SKM-1 treated with dmso at 0.1 percent for 144 hours (cell line): ENCODE data around the gene ASIC3.

Experiments
- DNase-seq: peaks from one replicate; lab custom pipeline; 2025; ENCODE audit not compliant: unreplicated experiment; lab: John Stamatoyannopoulos, UW

ASIC3 gene

GRCh38 chr7:151085329-151085690 lies 37.0 kb downstream of the ASIC3 start:
- DNase-seq: no peak

DNA sequence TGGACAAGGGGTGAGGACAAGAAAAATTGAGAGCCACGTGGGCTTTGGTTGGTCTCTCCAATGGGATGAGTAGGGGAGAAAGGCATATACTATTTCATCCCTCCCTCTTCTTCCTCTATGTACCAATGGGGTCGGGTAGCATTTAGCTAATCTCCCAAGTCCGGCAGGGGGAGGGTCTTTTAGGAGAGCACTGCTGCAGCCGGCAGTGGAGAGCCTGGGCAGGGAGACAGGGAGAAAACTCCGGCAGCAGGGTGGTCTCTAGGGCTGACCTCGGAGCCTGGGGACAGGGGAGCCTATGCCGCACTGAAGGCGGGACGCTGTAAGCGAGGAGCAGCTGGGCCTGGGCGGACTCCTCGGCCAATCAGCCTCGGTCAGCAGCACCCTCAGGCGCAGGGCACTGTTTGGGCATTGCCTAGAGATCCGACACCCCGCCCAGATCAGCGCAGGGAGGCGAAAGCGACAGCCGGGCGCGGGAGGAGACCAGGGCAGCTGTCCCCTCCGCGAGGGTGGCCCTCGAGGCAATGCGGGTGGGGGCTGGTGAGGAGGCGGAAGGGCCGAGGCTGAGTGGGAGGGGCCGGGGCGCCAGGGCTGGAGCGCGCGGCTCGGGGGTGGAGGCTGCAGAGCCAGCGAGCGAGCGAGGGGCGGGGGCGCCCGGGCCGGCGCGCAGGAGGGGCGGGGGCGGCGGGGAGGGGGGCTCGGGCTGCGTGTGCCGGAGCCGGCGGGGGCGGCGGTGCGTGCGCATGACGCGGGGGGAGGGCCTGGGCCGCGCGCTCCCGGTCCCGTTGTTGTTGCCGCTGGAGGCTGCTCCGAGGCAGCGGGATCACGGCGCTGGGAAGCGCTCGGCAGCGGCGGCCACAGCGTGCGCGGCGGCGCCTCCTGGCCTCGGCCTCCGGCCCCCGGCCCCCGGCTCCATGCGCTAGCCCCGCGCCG lies 37.6 kb downstream of the ASIC3 start, which contains the start of gene AGAP3:
Gene AGAP3 (plus strand): TSS at position 785 of the 930 bp plus-strand sequence. CDS start 267 bp downstream, outside the sequence.
- peak; percentile 53 for DNase-seq

DNA sequence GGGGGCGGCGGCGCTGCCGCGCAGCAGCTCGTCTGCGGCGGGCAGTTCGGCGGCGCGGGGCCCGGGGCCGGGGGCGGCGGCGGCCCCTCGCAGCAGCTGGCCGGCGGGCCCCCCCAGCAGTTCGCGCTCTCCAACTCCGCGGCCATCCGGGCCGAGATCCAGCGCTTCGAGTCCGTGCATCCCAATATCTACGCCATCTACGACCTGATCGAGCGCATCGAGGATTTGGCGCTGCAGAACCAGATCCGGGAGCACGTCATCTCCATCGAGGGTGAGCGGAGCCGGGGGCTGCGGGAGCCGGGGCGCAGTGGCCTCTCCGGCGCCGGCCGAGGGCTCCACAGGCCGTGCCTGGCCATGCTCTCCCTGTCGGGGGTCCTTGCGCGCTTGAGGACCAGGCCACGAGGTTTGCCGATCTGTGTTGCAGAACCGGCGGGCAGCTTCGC lies 38.5 kb downstream of the ASIC3 start:
- no peak for DNase-seq

GRCh38 chr7:151087245-151088018 lies 39.1 kb downstream of the ASIC3 start:
- no peak for DNase-seq

DNA sequence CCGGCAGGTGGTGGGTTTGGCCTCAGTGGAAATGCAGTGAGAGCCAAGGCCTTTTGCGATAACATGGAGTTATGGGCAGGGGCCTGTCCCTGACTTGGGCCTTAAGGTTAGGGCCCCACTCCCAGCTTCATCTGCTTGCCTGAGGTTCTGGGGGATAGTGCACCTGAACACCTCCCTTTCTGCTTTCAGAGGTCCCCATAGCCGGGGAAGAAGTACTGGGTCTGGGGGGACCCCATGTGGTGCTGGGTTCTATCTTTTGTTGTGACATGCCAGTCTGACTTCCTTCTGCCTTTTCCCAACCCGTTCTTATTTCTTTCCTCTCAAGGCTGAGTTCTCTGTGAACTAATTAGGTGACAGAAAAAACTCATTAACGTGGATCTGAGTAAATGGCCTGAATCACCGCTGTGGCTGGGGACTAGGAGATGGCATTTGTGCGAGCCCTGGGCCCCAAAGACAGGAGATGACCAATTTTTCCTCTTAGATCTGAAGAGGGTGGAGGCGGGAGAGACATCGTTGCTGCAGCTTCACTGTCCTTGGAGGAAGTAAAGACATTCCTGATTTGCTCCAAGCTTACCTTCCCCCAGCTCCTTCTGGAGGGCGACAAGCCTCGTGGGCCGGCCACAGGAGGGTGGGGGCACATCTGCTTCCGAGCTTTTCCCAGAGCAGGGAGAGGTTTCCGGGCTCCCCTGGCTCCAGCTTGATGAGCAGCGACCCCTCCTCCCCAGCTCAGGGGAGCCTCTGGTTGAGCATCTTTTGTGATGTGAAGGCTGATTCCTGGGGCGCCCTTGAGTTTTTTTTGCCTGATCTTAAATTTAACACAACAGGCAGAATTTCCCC lies 39.9 kb downstream of the ASIC3 start:
- no peak for DNase-seq

DNA sequence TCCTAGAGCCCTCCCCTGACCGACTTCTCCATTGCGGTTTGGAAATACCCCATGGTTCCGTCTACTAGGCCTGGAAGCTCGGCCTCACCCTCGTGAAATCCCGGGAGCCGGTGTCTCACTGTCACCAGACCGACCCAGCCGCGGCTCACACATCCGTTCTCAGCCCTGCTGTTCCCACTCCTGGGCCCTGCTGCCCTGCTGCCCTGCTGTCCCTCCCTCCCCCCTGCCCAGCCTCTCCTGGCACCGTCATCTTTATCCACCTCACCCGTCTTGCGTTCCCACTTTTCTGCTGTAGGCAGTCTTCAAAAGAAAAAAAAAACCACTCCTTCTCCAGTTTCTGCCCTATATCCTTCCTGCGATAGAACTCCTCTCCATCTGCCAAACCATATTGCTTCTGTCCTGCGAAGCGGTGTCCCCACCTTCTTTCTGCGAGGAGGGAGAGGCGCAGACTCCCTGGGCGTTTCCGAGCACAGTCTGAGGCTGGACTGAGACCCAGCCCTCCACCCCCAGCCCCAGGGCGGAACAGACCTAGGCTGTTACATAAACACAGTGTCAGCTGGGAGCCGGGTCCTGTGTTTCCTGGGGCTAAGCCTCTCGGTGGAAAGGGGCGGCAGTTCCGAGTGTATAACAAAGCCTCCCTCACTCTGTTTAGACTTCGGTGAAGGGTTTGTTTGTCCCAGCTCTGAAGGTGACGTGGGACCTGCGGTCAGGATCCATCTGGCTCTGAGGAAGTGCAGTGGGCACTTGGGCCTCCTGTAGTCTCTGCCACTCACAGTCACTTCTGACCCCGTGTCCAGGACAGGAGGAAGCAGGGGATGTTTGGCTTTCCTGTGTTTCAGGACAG lies 40.7 kb downstream of the ASIC3 start:
- DNase-seq: no peak

DNA sequence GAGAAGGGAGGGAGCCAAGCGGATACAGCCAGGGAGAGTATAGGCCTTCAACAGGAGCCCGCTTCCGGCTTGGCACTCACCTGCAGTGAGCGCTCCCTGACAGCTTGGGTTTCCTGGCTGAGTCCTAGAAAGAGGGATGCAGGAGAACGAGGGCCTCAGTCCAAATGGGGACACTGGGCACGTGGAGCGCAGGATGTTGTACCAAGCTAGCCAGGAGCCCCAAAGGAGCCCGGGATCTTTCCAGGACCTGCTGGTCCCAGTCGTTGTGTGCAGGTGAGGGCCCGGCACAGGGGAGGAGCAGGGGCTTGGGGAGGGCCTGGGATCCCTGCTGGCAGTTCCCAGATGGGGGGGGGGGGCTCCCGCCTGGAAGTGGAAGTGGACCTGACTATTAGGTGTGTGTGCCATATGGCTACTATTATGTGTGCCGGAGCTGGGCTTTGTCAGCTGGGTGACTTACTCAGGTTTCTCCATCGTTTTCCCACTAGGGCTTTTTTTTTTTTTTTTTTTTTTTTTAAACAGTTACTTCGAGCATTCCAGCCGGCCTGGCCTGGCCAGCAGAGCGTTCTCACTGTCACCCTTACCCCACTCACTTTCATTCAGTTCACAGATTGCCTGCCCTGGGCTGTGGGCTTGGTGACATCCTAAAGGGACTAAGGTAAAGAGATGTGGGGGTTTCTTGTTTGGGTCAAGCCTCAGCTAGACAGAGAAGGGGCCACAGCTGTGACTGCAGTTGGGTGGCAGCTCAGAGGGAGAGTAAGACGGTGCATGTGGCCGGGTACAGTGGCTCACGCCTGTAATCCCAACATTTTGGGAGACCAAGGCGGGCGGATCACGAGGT lies 41.8 kb downstream of the ASIC3 start:
- DNase-seq: no peak

GRCh38 chr7:151091003-151091402 lies 42.7 kb downstream of the ASIC3 start:
- no peak for DNase-seq

DNA sequence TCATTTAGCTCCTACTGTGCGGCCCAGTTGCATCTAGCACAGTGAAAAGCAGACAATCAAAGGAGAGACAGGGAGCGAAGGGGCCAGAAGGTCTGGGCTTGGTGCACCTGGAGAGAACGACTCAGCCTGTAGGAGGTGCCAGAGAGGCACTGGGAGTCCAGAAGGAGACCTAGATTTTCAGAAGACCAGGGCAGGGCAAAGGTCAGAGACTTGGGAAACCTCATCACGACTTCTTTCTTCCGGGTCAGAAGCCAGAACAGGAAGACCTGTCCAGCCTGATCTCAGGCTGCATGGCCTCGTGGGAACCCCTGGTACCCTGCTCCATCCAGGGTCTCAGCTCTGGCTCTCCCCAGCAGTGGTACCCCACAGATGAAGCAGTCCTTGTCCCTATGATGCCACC lies 43.1 kb downstream of the ASIC3 start:
- DNase-seq: peak; percentile 3

DNA sequence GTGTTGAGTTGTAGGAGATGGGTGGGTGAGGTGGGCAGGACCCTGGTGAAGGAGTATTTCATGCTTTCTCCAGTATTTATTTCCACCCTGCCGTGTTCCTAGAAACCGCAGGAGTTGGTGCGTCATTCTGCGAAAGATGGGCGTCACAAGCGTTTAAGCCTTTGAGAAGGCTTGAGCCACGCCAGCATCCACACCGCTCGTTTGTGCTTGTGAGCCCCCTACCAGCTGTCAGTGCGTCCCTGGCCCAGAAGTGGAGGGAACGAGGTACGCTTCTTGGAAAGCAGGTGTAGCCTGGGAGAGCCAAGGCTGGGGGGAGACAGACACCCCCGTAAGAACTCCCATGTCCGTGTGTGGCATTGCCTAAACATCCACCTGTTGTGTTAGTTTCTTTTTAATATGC lies 43.7 kb downstream of the ASIC3 start:
- DNase-seq: no peak

GRCh38 chr7:151093748-151094147 lies 45.4 kb downstream of the ASIC3 start:
- no peak for DNase-seq

DNA sequence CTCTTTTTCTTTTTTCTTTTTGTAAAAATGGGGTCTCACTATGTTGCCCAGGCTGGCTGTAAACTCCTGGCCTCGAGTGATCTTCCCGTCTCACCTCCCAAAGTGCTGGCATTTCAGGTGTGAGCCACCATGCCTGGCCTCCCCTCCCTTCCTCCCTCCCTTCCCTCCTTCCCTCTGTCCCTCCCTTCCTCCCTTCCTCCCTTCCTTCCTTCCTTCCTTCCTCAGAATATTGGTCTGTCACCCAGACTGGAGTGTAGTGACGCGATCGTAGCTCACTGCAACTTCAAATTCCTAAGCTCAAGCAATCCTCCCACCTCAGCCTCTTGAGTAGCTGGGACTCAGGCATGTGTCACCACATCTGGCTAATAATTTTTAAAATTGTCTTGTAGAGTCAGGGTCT lies 46.3 kb downstream of the ASIC3 start:
- DNase-seq: no peak

DNA sequence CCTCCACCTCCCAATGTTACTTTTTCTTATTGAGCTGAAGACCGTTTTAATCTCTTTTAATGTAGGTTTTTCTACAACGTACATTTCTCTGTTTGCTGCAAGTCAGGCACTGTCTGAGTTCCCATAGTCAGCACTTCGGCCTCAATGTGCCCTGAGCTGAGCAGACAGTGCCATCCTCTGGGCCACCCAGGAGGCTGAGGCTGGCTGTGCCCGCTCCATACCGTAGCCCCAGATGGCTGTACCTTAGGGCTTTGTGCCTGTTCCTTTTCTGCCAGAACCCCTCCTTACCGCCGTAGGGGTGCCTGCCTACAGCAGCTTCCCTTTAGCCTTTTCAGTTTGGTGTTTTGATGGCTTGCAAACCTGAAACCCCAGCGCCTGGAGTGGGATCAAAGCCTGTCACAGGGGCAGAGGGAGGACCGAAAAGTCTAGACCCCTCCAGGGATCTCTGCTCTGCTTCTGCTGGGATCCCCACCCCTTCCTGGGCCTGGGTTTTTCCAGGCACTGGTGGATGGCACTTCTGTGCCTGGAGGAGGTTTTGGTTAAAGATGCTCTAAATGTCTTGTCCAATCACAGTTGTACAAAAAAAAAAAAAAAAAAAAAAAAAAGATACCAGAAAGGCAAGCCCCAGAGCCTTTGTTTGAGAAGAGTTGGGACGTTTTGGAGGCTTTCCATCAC lies 46.9 kb downstream of the ASIC3 start:
- DNase-seq: no peak

GRCh38 chr7:151095828-151096475 lies 47.6 kb downstream of the ASIC3 start:
- DNase-seq: no peak

GRCh38 chr7:151099486-151100211 lies 51.3 kb downstream of the ASIC3 start:
- DNase-seq: no peak

DNA sequence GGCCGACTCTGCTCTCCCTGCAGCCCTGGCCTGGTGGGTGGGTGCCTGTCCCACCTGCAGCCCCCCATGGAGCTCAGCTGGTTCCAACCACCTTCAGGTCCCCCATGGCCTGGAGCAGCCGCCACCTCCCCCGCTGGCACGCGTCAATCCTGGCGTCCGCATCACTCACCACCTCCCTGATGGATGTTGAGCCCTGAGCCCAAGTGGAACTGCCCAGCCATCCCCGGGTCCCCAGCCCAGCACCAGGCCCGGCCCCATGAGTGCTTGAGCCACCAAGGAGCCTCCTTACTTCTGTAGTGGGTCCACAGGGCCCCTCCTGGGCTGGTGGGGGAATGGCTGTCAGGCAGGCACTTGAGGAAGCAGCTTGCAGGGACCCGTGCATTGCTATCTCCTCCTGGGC lies 52.6 kb downstream of the ASIC3 start:
- no peak for DNase-seq

GRCh38 chr7:151101621-151102396 lies 53.5 kb downstream of the ASIC3 start:
- DNase-seq: no peak
